Vagina (tissue), 2 donors: ENCODE data around the gene IGHMBP2. TPM values are rescaled to one million over a fixed set of nuclear protein-coding genes. Genes with fewer than 3 reads are reported as not detected.

Experiments used
- DNase-seq, 2 donors: peaks; one replicate each; pipeline ENCODE4 v3.0.0-alpha.2; 2017; ENCODE audit errors: extremely low spot score in 2 of 2
- H3K27ac ChIP-seq: fragments of 200-600 bp; sonication (generic); one replicate; pipeline ENCODE4 v1.5.1; 2019
- H3K27me3 ChIP-seq: fragments of 200-600 bp; sonication (generic); one replicate; pipeline ENCODE4 v1.5.1; 2019
- H3K36me3 ChIP-seq, 2 donors: fragments of 200-600 bp; sonication (generic); one replicate each; pipeline ENCODE4 v1.5.1; 2017 to 2019
- H3K4me1 ChIP-seq: fragments of 200-600 bp; sonication (generic); one replicate; pipeline ENCODE4 v1.5.1; 2019
- H3K4me3 ChIP-seq, 2 donors: fragments of 200-600 bp; sonication (generic); 1 replicate in 1 of 2; 2 replicates in 1 of 2; pipeline ENCODE4 v1.5.1; 2016 to 2019
- H3K9me3 ChIP-seq: fragments of 200-600 bp; sonication (generic); one replicate; pipeline ENCODE4 v1.5.1; 2019
- POLR2A ChIP-seq, 2 donors: fragments of 450-650 bp; IDR thresholded peaks; one replicate each; pipeline ENCODE4 v1.6.1; 2017; ENCODE audit warnings: antibody characterized with exemption in 2 of 2, mild to moderate bottlenecking in 2 of 2, moderate library complexity in 2 of 2
- POLR2AphosphoS5 ChIP-seq, 2 donors: sonication (generic); formaldehyde crosslinking; IDR thresholded peaks; one replicate each; pipeline ENCODE4 v1.9.0; 2017; ENCODE audit warnings: antibody characterized with exemption in 2 of 2, mild to moderate bottlenecking in 2 of 2, low read depth in 1 of 2; ENCODE audit not compliant: insufficient read depth in 1 of 2
- intact Hi-C: fragments of 100-400 bp; cut with DNase I; formaldehyde crosslinking; loops from one replicate; pipeline ENCODE4 v1.15.1; 2023
- total RNA-seq: library from RNA; depleted of rRNA; stranded (reverse); fragments of >200 nt; gene quantifications from one replicate; pipeline ENCODE4 v1.2.3, GENCODE V29; 2016
- TF ChIP-seq, protein P1 (sequence below), 3 experiments: fragments of 450-650 bp in 2 of 3; fragments of 200-600 bp in 1 of 3; sonication (generic) in 1 of 3; IDR thresholded peaks; one replicate each; pipeline ENCODE4 v1.5.1; 2017 to 2019; ENCODE audit warnings: antibody characterized with exemption in 3 of 3, mild to moderate bottlenecking in 2 of 3, moderate library complexity in 2 of 3

The IGHMBP2 gene
- total RNA-seq, 1 donor from 2014 or later = 8.3 TPM

DNA sequence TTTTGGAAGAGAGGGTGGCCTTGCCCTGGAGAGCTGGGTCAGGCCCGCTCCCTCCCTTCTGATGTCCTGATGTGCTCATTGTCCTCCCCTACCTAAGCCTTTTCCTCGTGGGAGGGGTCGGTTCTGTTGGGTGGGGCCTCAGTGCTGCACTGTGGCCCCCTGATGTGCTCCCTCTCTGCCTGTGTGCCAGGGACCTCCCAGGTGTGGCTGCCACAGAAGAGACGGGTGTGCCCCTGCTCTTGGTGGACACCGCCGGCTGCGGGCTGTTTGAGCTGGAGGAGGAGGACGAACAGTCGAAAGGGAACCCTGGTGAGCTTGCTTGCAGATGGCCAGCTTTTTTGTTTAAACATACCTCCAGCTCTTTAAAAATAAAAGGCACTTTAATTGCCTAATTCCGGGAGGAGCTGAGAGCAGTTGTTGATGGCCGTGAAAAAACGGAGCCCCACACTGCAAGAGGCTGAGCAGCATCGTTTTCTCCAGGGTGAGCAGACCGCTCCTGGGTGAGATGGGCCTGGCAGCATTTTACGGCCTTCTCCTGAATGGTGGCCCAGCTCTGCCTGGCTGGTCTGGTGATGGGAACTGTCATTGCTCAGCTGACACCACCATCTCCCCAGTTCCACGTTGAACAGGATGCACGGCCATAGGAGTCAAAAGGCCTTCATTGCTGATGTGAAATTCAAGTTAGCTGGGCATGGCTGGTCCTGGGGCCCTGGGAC is 30.1 kb downstream of the IGHMBP2 start:
- Histone ChIP-seq H3K27me3 (no peaks in the 10 kb centered on the region), H3K4me3 (no peak overlapping the region), H3K27ac (no peak overlapping the region), H3K9me3 (no peaks in the 10 kb centered on the region), H3K4me1 (no peaks in the 10 kb centered on the region), H3K36me3 (peaks cover 4 to 67% of the 10 kb centered on the region in 2 donors)
- no peak for DNase-seq
- TF ChIP-seq POLR2AphosphoS5 (IDR thresholded peaks at IDR 0.05; ENCODE audit: insufficient read depth in 1 of 2, low read depth in 1 of 2) (no peak), POLR2A (IDR thresholded peaks at IDR 0.05) (no peak)
- TF ChIP-seq, protein P1, sequence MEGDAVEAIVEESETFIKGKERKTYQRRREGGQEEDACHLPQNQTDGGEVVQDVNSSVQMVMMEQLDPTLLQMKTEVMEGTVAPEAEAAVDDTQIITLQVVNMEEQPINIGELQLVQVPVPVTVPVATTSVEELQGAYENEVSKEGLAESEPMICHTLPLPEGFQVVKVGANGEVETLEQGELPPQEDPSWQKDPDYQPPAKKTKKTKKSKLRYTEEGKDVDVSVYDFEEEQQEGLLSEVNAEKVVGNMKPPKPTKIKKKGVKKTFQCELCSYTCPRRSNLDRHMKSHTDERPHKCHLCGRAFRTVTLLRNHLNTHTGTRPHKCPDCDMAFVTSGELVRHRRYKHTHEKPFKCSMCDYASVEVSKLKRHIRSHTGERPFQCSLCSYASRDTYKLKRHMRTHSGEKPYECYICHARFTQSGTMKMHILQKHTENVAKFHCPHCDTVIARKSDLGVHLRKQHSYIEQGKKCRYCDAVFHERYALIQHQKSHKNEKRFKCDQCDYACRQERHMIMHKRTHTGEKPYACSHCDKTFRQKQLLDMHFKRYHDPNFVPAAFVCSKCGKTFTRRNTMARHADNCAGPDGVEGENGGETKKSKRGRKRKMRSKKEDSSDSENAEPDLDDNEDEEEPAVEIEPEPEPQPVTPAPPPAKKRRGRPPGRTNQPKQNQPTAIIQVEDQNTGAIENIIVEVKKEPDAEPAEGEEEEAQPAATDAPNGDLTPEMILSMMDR (IDR thresholded peaks at IDR 0.05) = no peak
- intact Hi-C loops = no loop called here

GRCh38 chr11:68934321-68934645 is 30.6 kb downstream of the IGHMBP2 start:
- H3K4me3 ChIP-seq = no peak overlapping the region
- no peaks in the 10 kb centered on the region for H3K9me3 ChIP-seq
- DNase-seq = no peak
- peaks cover 4 to 66% of the 10 kb centered on the region in 2 donors for H3K36me3 ChIP-seq
- no peak overlapping the region for H3K27ac ChIP-seq
- no peaks in the 10 kb centered on the region for H3K27me3 ChIP-seq
- intact Hi-C loops = no loop called here
- TF ChIP-seq POLR2AphosphoS5 (IDR thresholded peaks at IDR 0.05; ENCODE audit: insufficient read depth in 1 of 2, low read depth in 1 of 2) (no peak), POLR2A (IDR thresholded peaks at IDR 0.05) (no peak)
- TF ChIP-seq, protein P1 (IDR thresholded peaks at IDR 0.05) = no peak
- no peaks in the 10 kb centered on the region for H3K4me1 ChIP-seq

DNA sequence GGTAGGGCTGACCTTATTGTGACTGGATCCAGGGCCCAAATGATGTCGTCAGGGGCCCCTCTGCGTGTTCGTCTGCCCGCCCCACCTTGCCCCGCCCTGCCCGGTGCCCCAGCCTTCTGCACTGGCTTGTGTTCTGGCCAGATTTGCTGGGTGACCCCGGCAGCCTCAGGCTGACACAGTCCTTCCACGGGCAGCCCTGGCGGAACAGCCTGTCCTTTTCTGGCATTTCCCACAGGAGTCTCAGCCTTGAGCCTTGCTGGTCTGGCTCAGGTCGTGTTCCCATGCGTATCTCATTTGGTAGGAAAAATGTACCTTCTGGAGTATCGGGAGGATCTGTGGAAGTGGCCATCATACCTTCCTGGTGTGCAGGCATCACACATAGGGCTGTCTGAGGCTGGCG is 31.0 kb downstream of the IGHMBP2 start:
- Histone ChIP-seq H3K4me3 (no peak overlapping the region), H3K9me3 (no peaks in the 10 kb centered on the region), H3K27me3 (no peaks in the 10 kb centered on the region), H3K27ac (no peak overlapping the region), H3K4me1 (no peaks in the 10 kb centered on the region), H3K36me3 (peaks cover 4 to 66% of the 10 kb centered on the region in 2 donors)
- intact Hi-C loops = no loop called here
- TF ChIP-seq POLR2A (IDR thresholded peaks at IDR 0.05) (no peak), POLR2AphosphoS5 (IDR thresholded peaks at IDR 0.05; ENCODE audit: insufficient read depth in 1 of 2, low read depth in 1 of 2) (peak in 1 of 2 donors; percentile 11)
- TF ChIP-seq, protein P1 (IDR thresholded peaks at IDR 0.05) = no peak
- no peak for DNase-seq

- Histone ChIP-seq H3K36me3 (peaks cover 4 to 65% of the 10 kb centered on the region in 2 donors), H3K9me3 (no peaks in the 10 kb centered on the region), H3K27ac (no peak overlapping the region), H3K27me3 (no peaks in the 10 kb centered on the region), H3K4me3 (no peak overlapping the region), H3K4me1 (no peaks in the 10 kb centered on the region)
- TF ChIP-seq, protein P1 (IDR thresholded peaks at IDR 0.05) = no peak
- TF ChIP-seq POLR2A (IDR thresholded peaks at IDR 0.05) (no peak), POLR2AphosphoS5 (IDR thresholded peaks at IDR 0.05; ENCODE audit: insufficient read depth in 1 of 2, low read depth in 1 of 2) (no peak)
- DNase-seq = no peak
- intact Hi-C loops = no loop called here
Measured at GRCh38 chr11:68935066-68935465, 31.4 kb downstream of the IGHMBP2 start.
